Sigmoid colon (tissue), 4 donors: Measurements from ENCODE around the gene TESPA1.

ENCODE experiments used
- EP300 ChIP-seq, 4 donors: sonication (generic); formaldehyde crosslinking; IDR thresholded peaks; one replicate each; pipeline ENCODE4 v1.6.1; 2017; ENCODE audit warnings: antibody characterized with exemption in 4 of 4
- POLR2A ChIP-seq, 2 donors: fragments of 450-650 bp; IDR thresholded peaks; one replicate each; pipeline ENCODE4 v1.6.1; 2016; ENCODE audit warnings: antibody characterized with exemption in 2 of 2, mild to moderate bottlenecking in 2 of 2, moderate library complexity in 2 of 2
- POLR2AphosphoS5 ChIP-seq, 4 donors: sonication (generic); formaldehyde crosslinking; IDR thresholded peaks; one replicate each; pipeline ENCODE4 v1.6.1; 2017; ENCODE audit warnings: antibody characterized with exemption in 4 of 4
- TF ChIP-seq, protein P1 (sequence below), 4 experiments: fragments of 450-650 bp in 3 of 4; fragments of 200-600 bp in 1 of 4; IDR thresholded peaks; one replicate each; pipeline ENCODE4 v1.5.1; 2016 to 2019; ENCODE audit warnings: antibody characterized with exemption in 4 of 4, mild to moderate bottlenecking in 3 of 4, moderate library complexity in 2 of 4

DNA sequence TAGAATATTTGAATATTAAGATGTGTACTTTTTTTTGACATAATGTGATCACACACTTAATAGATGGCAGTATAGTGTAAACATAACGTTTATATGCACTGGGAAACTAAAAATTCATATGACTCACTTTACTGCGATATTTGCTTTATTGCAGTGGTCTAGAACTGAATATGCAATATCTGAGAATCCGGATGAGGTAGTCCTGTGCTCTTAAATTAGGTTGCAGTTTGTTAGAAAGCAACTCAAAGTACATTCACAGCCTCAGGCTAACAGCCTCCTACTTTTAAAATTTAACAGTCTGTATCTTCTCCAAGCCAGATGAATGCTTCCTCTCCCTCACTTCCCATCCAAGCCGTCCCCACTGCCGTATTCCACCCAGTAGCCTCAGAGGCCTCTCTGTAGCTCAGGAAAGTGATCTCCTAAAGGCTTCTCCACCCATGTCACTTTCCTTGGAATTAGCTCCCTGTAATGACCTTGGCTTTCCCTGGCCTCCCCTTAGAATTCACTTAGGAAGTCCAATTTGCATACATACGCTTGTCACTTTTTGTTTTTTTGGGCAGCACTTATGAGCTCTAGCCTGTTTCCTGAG, 43.7 kb downstream of the TESPA1 start:
- TF ChIP-seq POLR2A (IDR thresholded peaks at IDR 0.05): no peak
- TF ChIP-seq POLR2AphosphoS5 (IDR thresholded peaks at IDR 0.05): no peak
- TF ChIP-seq, protein P1, sequence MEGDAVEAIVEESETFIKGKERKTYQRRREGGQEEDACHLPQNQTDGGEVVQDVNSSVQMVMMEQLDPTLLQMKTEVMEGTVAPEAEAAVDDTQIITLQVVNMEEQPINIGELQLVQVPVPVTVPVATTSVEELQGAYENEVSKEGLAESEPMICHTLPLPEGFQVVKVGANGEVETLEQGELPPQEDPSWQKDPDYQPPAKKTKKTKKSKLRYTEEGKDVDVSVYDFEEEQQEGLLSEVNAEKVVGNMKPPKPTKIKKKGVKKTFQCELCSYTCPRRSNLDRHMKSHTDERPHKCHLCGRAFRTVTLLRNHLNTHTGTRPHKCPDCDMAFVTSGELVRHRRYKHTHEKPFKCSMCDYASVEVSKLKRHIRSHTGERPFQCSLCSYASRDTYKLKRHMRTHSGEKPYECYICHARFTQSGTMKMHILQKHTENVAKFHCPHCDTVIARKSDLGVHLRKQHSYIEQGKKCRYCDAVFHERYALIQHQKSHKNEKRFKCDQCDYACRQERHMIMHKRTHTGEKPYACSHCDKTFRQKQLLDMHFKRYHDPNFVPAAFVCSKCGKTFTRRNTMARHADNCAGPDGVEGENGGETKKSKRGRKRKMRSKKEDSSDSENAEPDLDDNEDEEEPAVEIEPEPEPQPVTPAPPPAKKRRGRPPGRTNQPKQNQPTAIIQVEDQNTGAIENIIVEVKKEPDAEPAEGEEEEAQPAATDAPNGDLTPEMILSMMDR (IDR thresholded peaks at IDR 0.05): no peak
- TF ChIP-seq EP300 (IDR thresholded peaks at IDR 0.05): no peak
